ENCODE measurements around the gene MMAA. TPM values are rescaled to one million over a fixed set of nuclear protein-coding genes. Genes with fewer than 3 reads are reported as not detected.
"Not testable (repeated sequence)": the region's sequence is repeated elsewhere in the genome, so short reads cannot be mapped to it uniquely, and the experiment has no call there.

MMAA gene
- total RNA-seq (2014; rRNA removed; shearing (Covaris generic)), result 2.3 and 2.8 TPM in 2 replicates

- DNase-seq (ENCODE audit: low spot score), result peak; percentile 90
Measured at GRCh38 chr4:145618932-145619638, at the start of gene MMAA. Gene MMAA, plus strand, starts transcription at chr4:145619385. Its CDS starts 19,755 bp downstream, at chr4:145639140.

DNA sequence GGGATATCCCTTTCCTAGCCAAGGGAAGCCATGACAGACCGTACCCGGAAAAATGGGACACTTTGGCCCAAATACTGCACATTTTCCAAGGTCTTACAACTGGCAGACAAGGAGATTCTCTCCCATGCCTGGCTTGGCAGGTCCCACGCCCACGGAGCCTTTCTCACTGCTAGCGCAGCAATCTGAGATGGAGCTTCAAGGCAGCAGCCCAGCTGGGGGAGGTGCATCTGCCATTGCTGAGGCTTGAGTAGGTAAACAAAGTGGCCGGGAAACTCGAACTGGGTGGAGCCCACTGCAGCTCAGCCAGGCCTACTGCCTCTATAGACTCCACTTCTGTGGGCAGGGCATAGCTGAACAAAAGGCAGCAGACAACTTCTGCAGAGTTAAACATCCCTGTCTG, 44.6 kb upstream of the MMAA start:
- DNase-seq (ENCODE audit: low spot score), result not testable (repeated sequence)

DNA sequence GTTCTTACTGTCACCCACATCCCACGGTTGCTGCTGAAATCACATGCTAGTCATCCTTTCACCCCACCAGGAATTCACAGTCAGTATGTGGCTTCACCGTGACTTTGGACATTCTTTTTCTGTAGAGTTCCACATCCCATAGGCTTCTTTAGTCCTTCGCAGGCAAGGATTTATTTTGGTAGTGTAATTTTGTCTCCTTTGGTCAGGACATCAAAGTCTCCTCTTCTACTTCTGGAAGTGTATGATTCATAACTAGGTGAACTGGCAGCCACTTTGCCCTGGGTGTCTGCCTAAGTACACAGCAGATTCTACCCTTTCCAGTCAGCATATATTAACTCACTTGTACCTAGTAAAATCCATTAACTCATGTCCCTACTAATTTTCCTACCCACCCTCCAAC, 38.3 kb upstream of the MMAA start:
- peak; percentile 11 for DNase-seq (ENCODE audit: low spot score)

- no peak for DNase-seq (ENCODE audit: low spot score)
Measured at GRCh38 chr4:145583191-145584055, 35.8 kb upstream of the MMAA start.

- DNase-seq (ENCODE audit: low spot score), result no peak
Measured at GRCh38 chr4:145587088-145587754, 32.0 kb upstream of the MMAA start.

GRCh38 chr4:145589381-145589780, 29.8 kb upstream of the MMAA start:
- not testable (repeated sequence) for DNase-seq (ENCODE audit: low spot score)

- no peak for DNase-seq (ENCODE audit: low spot score)
Measured at GRCh38 chr4:145589916-145590702, 29.1 kb upstream of the MMAA start.

GRCh38 chr4:145602129-145602760, 16.9 kb upstream of the MMAA start:
- no peak for DNase-seq (ENCODE audit: low spot score)

- DNase-seq (ENCODE audit: low spot score), result no peak
Measured at GRCh38 chr4:145605941-145606340, 13.2 kb upstream of the MMAA start.

DNA sequence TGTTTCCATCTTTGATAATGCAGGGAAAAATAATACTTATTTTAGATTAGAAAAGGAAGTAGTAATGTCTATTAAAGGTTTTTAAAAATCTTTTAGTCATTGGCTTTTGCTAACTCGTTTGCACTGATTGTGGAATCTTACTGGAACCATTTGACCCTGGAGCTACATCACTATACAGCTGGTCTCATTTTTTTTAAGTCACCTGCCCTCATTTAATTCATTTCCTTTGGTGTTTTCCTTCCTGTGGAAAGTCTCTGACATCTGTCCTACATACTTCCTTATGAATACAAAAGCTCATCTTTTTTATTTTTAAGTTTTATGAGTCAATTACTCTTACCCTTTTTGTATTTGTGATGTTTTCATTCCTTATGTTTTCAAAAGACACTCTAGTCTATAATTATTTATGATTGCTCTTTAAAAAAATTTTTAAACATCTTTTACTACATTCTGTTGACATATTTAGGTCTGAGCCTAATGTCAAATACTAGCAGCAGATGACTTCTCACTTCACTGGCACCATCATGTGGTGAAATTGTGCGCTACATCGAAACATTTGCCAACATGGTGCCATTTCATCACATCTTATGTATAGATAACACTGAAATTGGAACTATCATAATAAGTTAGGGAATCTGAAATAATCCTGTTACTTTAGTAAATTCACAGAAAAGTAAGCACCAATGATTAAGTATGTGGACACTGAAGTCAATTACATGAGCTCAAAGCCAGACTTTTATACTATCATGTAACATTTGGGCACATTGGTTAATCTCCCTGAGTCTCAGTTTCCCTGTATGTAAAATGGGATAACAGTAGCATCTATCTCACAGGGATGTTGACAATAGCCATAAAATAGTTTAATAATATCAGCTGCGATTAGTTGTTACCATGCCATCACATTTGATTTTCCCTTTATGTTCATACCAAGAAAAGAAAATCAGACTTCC, 9.4 kb upstream of the MMAA start:
- DNase-seq (ENCODE audit: low spot score), result peak; percentile 86

DNA sequence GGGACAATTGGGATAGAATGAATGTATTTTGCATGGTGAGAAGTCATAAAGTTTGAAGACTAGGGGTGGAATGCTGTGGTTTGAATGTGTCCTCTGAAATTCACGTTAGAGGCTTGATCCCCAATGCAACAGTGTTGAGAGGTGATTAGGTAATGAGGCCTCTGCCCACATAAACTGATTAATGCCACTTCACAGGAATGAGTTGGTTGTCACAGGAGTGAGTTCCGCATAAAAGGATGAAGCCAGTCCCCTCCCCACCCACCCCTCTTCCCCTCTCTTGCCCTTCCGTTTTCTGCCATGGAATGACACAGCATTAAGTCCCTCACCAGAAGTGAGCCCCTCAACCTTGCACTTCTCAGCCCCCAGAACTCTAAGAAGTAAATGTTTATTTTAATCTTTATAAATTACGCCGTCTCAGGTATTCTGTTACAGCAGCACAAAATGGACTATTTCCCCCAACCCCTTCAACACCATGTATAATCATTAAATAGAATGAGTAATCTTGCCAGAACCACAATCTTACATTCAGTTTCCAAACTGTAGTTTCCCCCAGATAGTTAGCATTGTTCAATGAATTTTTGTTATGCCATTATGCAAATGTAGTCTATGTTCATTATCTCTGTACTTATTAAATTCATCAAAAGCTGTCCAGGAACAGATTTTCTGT, 5.5 kb upstream of the MMAA start:
- no peak for DNase-seq (ENCODE audit: low spot score)

GRCh38 chr4:145614233-145614610, 5.0 kb upstream of the MMAA start:
- no peak for DNase-seq (ENCODE audit: low spot score)

DNA sequence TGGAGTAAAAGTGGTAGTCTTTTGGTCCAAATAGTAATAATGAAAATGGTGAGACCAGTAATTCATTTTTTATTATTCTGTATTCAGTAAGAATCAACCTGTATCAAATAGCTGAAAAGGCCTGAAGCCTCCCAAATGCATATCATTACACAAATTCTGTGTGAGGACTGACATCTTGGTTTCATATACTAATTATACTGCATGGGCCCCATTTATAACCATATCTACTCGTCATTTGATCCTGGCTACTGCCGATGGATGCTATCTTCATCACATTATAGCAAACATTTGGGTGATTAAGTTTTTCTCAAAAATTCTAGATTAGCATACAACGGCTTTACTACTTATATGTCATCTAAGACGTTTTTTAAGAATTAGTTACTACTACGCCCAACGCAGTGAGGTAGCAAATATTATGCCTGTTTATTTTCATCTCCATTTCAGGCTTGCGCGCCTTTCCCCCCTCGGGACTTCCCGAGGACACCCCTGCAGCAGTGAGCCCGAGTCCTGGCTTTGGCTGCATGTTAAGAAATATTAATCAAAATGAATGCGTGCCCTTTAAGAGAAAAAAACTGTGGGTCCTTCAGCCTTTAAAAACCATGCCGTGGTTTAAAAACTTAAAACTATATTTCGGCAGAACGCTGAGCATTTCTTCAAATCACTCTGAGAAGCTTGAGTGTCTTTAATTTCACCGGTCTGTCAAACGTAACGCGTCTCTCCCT, 814 bp upstream of the MMAA start:
- DNase-seq (ENCODE audit: low spot score), result peak; percentile 34

- peak; percentile 85 for DNase-seq (ENCODE audit: low spot score)
Measured at GRCh38 chr4:145619639-145619996, 433 bp downstream of the MMAA start.

DNA sequence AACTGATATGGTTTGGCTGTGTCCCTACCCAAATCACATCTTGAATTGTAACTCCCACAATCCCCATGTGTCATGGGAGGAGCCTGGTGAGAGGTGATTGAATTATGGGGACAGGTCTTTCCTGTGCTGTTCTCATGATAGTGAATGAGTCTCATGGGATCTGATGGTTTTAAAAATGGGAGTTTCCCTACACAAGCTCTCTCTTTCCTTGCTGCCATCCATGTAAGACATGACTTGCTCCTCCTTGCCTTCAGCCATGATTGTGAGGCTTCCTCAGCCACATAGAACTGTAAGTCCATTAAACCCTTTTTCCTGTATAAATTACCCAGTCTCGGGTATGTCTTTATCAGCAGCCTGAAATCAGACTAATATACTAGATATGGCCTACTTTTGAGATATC, 2.9 kb downstream of the MMAA start:
- not testable (repeated sequence) for DNase-seq (ENCODE audit: low spot score)

GRCh38 chr4:145623831-145624230, 4.6 kb downstream of the MMAA start:
- peak; percentile 29 for DNase-seq (ENCODE audit: low spot score)

DNA sequence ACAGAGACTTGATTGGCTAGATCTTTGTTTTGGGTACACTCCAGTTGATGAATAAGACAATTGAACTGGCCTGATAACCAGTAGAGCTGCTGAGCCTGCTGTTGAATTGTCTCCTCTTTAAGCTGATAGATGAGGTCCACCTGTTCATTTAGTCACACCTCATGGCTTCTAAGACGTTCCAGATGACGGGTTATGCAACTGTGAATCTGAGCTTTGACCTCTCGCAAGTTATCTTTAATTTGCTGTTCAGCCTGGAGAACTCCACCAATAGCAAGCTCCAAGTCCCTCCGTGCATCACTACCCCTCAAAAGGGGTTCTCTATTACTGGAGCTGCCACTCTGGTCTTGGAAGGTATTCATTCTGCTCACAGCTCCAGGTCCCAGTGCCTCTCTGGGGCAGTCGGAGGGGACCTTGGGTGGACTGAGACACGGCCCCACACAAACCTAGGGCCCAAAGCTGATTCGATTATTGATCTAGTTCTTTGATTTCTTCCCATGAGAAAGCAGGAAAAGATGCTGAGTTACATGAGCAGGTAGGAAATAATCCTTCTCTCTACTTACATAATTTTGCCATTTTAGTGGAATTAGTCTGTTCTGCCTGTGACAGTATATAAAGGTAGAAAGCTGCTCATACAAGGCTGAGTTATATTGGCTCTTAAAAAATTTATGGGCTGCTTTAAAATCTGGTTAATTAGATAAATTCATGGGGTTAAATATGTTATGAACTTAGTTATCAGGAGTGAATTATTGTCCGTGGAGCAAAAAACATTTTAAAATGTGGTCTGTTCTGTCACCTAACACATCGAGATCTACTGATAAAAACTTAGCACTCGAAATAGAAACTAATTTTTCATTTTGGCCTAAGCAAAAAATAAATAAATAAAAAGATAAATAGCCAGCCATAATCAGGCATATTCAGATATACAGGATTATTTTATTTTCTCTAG, 6.8 kb downstream of the MMAA start:
- DNase-seq (ENCODE audit: low spot score), result no peak

DNA sequence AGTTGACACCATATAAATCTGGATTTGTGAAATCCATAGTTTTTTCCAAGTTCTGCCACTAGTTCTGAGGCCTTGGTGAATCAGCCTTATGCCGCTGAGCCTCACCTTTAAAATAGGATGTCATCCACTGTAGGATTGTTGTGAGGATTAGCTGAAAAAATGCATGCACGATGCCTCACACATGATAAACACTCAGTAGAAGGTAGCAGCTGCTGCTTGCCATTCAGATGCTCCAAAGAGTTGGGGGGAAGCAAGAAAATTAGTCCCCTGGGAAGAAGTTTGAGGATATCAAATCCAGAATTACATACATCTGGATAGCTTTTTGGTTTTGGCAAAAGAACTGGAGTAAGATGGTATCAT, 7.4 kb downstream of the MMAA start:
- DNase-seq (ENCODE audit: low spot score), result no peak

Measured in HT-29 (cell line).